Measurements from ENCODE around the gene ZNF692.

Gene ZNF692

DNA sequence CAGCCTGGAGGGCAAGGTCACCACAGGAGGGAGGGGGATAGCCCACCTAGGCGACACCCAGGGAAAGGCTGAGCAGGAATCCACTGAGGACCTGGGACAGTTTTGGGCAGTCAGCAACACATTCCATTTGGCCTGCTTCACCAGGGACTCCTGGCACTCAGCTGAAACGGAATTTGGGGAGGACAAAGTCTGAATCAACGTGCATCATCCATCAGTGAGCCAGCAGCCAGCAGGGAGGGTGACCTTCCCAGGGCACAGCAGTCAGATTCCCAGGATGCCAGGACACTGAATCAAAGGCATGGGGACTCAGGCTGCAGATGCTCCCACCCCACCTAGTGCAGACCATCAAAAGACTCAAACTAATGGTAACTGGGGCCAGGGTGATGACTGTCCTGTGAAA lies 37.8 kb downstream of the ZNF692 start:
- TF ChIP-seq, protein P1, sequence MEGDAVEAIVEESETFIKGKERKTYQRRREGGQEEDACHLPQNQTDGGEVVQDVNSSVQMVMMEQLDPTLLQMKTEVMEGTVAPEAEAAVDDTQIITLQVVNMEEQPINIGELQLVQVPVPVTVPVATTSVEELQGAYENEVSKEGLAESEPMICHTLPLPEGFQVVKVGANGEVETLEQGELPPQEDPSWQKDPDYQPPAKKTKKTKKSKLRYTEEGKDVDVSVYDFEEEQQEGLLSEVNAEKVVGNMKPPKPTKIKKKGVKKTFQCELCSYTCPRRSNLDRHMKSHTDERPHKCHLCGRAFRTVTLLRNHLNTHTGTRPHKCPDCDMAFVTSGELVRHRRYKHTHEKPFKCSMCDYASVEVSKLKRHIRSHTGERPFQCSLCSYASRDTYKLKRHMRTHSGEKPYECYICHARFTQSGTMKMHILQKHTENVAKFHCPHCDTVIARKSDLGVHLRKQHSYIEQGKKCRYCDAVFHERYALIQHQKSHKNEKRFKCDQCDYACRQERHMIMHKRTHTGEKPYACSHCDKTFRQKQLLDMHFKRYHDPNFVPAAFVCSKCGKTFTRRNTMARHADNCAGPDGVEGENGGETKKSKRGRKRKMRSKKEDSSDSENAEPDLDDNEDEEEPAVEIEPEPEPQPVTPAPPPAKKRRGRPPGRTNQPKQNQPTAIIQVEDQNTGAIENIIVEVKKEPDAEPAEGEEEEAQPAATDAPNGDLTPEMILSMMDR (IDR thresholded peaks at IDR 0.05; ENCODE audit: control insufficient read depth, extremely low read depth, insufficient read depth) = no peak
- no peak for DNase-seq (ENCODE audit: low read depth)

DNA sequence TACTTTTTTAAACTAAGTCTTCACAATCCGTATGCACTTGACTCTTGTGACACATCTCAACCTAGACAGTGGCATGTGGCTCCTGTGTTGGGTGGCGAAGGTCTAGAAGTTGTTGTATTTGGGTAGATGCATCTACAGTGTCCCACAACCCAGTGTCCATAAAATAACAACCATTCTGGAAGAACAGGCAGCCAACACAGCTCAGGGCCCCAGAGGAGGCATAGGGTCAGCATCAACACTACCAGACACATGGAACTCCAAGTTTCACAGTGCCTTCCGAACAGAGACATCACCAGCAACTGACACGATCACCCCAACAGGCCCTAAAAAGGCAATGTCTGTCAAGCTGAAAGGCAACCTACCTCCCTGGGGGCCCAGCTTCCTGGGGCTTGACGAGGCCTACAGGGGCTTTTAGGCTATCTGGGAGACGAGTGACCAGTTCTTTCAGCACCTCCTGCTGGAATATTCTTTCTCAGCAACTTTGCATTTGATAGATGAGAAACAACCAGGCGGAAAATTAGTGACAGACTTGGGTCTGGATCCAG lies 38.8 kb downstream of the ZNF692 start:
- DNase-seq (ENCODE audit: low read depth) = no peak
- no peak overlapping the region for H3K4me3 ChIP-seq (ENCODE audit: low read depth, low read length)
- TF ChIP-seq, protein P1 (IDR thresholded peaks at IDR 0.05; ENCODE audit: control insufficient read depth, extremely low read depth, insufficient read depth) = no peak

More for the DNA sequence above, 37.8 kb downstream of the ZNF692 start:
- H3K4me3 ChIP-seq (ENCODE audit: low read depth, low read length) = no peak overlapping the region

DNA sequence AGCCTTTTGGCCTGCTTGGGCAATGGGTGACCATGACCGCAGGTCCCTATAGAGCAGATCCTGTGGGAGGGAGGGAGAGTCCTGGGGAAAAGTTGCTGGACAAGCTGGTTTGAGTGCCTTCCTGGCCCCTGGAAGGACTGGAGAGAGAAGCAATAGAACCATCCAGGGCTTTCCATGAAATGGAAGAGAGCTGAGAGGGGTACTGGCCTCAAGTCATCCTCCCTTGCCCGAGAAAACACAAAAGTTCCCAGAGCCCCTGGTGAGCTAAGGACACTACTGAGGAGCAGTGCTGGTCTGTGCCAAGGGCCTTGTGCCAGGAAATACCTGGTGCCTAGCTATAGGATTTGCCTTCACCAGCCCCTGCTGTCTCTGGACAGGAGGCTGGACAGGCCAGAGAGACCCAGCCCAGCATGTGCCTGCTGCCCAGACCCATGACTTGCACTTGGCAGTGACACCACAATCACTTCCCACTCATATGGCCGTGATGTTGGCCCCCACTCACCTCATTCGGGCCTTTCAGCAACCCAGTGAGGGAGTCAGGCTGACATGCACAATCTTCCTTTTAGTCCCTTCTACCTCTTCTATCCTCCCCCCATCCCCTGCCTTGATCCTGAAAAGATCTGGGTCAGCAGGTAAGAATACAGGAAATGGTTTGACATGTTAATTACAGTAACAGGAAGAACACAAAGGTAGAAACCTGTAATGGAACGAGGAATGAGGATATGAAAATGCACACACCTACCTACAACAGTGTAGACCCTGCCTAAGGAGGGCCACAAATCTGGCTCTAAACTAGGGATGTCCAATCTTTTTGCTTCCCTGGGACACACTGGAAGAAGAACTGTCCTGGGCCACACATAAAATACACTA lies 40.1 kb downstream of the ZNF692 start:
- DNase-seq (ENCODE audit: low read depth) = no peak
- H3K4me3 ChIP-seq (ENCODE audit: low read depth, low read length) = no peak overlapping the region
- TF ChIP-seq, protein P1 (IDR thresholded peaks at IDR 0.05; ENCODE audit: control insufficient read depth, extremely low read depth, insufficient read depth) = no peak

DNA sequence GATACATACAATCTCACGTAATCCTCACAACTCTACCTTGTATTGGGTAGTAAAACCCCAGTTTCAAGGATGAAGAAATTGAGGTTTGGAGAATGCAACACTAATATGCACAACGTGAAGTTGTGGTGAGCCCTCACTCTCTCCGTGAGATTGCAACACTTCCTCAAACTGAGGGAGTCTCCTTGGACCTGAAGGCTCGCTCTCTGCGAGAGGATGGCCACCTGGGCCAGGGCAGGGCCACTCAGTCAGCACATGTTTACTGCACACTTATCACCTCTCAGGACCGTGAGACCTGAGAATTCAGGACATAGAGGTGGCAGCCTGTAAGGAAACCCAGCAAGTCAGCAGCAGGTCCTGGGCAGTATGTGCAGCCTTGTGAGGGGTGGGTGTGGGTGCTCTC lies 41.8 kb downstream of the ZNF692 start:
- no peak for DNase-seq (ENCODE audit: low read depth)
- no peak overlapping the region for H3K4me3 ChIP-seq (ENCODE audit: low read depth, low read length)
- TF ChIP-seq, protein P1 (IDR thresholded peaks at IDR 0.05; ENCODE audit: control insufficient read depth, extremely low read depth, insufficient read depth) = no peak

DNA sequence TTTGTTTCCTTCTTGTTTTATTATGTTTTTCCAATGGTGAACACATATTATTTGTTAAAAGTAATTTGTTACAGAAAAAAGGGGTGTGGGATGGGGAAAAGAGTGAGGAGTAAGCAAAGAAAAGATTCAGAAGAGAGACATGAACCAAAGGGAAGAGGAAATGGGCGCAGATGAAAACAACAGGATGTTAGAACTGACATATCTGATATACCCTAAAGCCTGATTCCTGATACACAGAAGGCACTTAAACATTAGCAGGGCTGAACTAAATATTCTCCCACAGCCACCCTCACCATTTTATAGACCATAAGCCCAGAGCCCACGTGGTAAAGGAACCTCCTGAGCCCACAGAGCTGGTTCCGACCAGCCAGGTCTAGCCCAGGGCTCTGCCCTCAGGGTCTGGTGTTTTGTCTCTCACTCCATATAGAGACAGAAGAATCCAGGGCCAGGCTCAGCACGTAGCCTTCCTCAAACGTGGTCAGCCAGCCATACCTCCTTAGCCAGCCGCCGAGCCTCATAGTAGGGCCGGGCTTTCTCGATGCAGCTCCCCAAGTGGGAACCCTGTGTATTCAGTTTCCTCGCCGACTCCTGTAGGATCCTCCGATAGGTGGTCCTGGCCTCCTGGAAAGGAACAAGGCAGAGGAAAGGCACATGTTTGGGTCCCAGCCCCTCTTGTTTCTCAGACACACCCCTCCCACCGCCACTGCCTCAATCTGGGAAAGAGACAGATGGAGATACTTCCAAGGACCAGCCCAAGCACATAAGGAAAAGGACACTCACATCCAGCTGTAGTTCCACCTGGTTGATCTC lies 42.6 kb downstream of the ZNF692 start:
- TF ChIP-seq, protein P1 (IDR thresholded peaks at IDR 0.05; ENCODE audit: control insufficient read depth, extremely low read depth, insufficient read depth) = no peak
- no peak overlapping the region for H3K4me3 ChIP-seq (ENCODE audit: low read depth, low read length)
- no peak for DNase-seq (ENCODE audit: low read depth)

DNA sequence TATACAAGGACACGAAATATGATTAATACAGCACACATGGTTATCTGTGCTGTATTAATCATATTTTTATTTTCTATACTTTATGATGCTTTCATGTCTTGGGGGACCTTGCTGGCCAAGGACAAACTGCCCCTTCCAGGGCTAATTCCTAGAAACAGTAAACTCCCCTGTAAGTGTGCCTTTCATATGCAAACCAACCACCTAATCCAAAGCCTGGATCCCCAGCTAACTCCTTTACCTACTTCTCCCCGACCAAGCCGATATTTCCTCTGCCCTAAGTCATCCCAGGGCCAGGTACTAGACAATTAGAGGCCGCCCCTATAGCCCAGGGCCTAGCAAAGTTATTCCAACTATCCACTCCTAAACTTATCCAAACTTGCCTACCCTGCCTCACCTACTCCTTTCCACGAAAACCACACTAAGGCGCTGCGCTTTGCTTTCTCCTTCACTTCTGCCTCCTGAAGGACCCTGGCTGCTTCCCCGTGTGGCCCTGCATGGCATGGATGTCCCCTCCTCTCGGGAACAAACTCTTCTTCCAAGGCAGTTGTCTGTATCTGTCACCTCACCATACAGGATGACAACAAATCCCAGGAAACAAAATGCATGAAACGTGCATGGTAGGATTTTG lies 43.4 kb downstream of the ZNF692 start:
- TF ChIP-seq, protein P1 (IDR thresholded peaks at IDR 0.05; ENCODE audit: control insufficient read depth, extremely low read depth, insufficient read depth) = no peak
- DNase-seq (ENCODE audit: low read depth) = no peak
- no peak overlapping the region for H3K4me3 ChIP-seq (ENCODE audit: low read depth, low read length)

All from LNCaP clone FGC (cell line).